ENCODE data around the gene PLEKHM1. TPM values are rescaled to one million over a fixed set of nuclear protein-coding genes. Genes with fewer than 3 reads are reported as not detected.
A peak's percentile ranks its signal among the peaks of the same experiment; 100 is the strongest.

The PLEKHM1 gene
- total and polyA plus RNA-seq, 2 experiments from 2014 or later, result 18.4 to 23.8 TPM

- Histone ChIP-seq H3K9me3 (ENCODE audit: low read depth) (no peaks in the 10 kb centered on the region), H3K27ac (peak overlapping the region; percentile 82), H3K79me2 (peaks cover 16% of the 10 kb centered on the region), H3K4me1 (ENCODE audit: insufficient read depth) (peaks cover 50% of the 10 kb centered on the region), H3K4me3 (no peak overlapping the region), H2AFZ (no peak overlapping the region), H3K4me2 (no peak overlapping the region), H3K27me3 (no peaks in the 10 kb centered on the region), H4K20me1 (ENCODE audit: insufficient read depth, poor library complexity, severe bottlenecking) (no peaks in the 10 kb centered on the region), H3K9me2 (replicated peaks; ENCODE audit: insufficient read depth) (no peaks in the 10 kb centered on the region), H3K36me3 (replicated peaks; ENCODE audit: insufficient read depth, low read depth) (no peaks in the 10 kb centered on the region)
- whole genome bisulfite sequencing (ENCODE audit: low lambda C conversion rate, missing lambda C conversion rate), result 88% methylated on average over 22 of the region's 24 CpGs
- DNase-seq (ENCODE audit: low spot score), result no peak
- TF ChIP-seq EZH2 (IDR thresholded peaks at IDR 0.05; ENCODE audit: borderline replicate concordance) (no peak), EZH2phosphoT487 (IDR thresholded peaks at IDR 0.05; ENCODE audit: low read depth, severe bottlenecking, unreplicated experiment) (no peak)
- TF ChIP-seq, protein P1, sequence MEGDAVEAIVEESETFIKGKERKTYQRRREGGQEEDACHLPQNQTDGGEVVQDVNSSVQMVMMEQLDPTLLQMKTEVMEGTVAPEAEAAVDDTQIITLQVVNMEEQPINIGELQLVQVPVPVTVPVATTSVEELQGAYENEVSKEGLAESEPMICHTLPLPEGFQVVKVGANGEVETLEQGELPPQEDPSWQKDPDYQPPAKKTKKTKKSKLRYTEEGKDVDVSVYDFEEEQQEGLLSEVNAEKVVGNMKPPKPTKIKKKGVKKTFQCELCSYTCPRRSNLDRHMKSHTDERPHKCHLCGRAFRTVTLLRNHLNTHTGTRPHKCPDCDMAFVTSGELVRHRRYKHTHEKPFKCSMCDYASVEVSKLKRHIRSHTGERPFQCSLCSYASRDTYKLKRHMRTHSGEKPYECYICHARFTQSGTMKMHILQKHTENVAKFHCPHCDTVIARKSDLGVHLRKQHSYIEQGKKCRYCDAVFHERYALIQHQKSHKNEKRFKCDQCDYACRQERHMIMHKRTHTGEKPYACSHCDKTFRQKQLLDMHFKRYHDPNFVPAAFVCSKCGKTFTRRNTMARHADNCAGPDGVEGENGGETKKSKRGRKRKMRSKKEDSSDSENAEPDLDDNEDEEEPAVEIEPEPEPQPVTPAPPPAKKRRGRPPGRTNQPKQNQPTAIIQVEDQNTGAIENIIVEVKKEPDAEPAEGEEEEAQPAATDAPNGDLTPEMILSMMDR (IDR thresholded peaks at IDR 0.05; ENCODE audit: poor library complexity), result no peak
Measured at GRCh38 chr17:45410144-45411091, 80.1 kb downstream of the PLEKHM1 start.

GRCh38 chr17:45409659-45410076 lies 80.9 kb downstream of the PLEKHM1 start:
- DNase-seq (ENCODE audit: low spot score), result no peak
- Histone ChIP-seq H3K9me3 (ENCODE audit: low read depth) (no peaks in the 10 kb centered on the region), H3K27me3 (no peaks in the 10 kb centered on the region), H3K4me2 (no peak overlapping the region), H4K20me1 (ENCODE audit: insufficient read depth, poor library complexity, severe bottlenecking) (no peaks in the 10 kb centered on the region), H2AFZ (no peak overlapping the region), H3K4me1 (ENCODE audit: insufficient read depth) (peaks cover 52% of the 10 kb centered on the region), H3K9me2 (replicated peaks; ENCODE audit: insufficient read depth) (no peaks in the 10 kb centered on the region), H3K4me3 (no peak overlapping the region), H3K36me3 (replicated peaks; ENCODE audit: insufficient read depth, low read depth) (no peaks in the 10 kb centered on the region), H3K27ac (peak overlapping the region; percentile 58), H3K79me2 (peaks cover 16% of the 10 kb centered on the region)
- TF ChIP-seq EZH2 (IDR thresholded peaks at IDR 0.05; ENCODE audit: borderline replicate concordance), result no peak
- no peak for TF ChIP-seq EZH2phosphoT487 (IDR thresholded peaks at IDR 0.05; ENCODE audit: low read depth, severe bottlenecking, unreplicated experiment)
- TF ChIP-seq, protein P1 (IDR thresholded peaks at IDR 0.05; ENCODE audit: poor library complexity), result no peak
- 82% methylated on average over 4 of the region's 5 CpGs for WGBS (ENCODE audit: low lambda C conversion rate, missing lambda C conversion rate)

DNA sequence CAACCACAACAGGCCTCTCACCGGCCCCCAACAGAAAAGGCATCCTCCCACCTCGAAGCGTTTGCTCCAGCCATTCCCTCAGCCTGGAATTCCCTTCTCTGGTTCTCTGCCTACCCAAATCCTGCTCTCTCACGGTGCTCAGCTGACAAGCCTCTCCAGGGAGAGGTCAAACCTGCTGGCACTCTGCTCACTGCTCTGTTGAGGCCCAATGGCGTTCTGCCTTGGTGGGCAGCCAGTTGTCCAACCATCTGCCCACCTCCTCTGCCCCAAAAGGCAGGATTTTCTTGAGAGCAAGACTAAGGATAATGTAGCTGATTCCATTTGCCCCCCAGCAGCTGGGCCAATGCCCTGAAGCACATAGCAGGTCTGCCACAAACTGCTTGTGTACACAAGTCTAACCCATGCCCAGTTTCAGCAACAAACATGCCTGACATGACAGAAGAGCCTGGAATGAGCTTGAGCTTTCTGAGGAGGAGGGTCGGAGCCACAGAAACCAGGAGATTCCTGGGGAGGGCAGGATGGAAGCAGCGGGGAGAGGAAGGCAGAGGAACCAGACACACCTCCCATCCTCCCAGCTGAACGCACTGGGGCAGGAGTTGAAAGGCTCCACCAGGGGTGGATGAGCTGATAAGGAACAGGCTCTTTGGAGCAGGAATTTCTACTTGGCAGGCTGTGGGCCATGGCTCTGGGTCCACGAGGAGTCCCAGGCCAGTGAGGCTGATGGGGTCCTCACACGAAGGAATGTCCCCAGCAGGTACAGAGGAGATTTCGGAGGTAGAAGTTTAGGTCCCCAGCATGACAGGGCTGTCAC lies 81.7 kb downstream of the PLEKHM1 start:
- H3K79me2 ChIP-seq, result peaks cover 9% of the 10 kb centered on the region
- H3K4me2 ChIP-seq, result no peak overlapping the region
- H2AFZ ChIP-seq, result no peak overlapping the region
- 62% methylated on average over 11 of the region's 11 CpGs for WGBS (ENCODE audit: low lambda C conversion rate, missing lambda C conversion rate)
- H4K20me1 ChIP-seq (ENCODE audit: insufficient read depth, poor library complexity, severe bottlenecking), result no peaks in the 10 kb centered on the region
- H3K9me2 ChIP-seq (replicated peaks; ENCODE audit: insufficient read depth), result no peaks in the 10 kb centered on the region
- no peak for DNase-seq (ENCODE audit: low spot score)
- H3K36me3 ChIP-seq (replicated peaks; ENCODE audit: insufficient read depth, low read depth), result no peaks in the 10 kb centered on the region
- H3K4me1 ChIP-seq (ENCODE audit: insufficient read depth), result peaks cover 52% of the 10 kb centered on the region
- peak overlapping the region; percentile 58 for H3K27ac ChIP-seq
- H3K9me3 ChIP-seq (ENCODE audit: low read depth), result no peaks in the 10 kb centered on the region
- TF ChIP-seq EZH2phosphoT487 (IDR thresholded peaks at IDR 0.05; ENCODE audit: low read depth, severe bottlenecking, unreplicated experiment) (no peak), EZH2 (IDR thresholded peaks at IDR 0.05; ENCODE audit: borderline replicate concordance) (no peak)
- TF ChIP-seq, protein P1 (IDR thresholded peaks at IDR 0.05; ENCODE audit: poor library complexity), result no peak
- no peak overlapping the region for H3K4me3 ChIP-seq
- H3K27me3 ChIP-seq, result no peaks in the 10 kb centered on the region
